Measurements from ENCODE around the gene VWC2L.

Gene VWC2L

DNA sequence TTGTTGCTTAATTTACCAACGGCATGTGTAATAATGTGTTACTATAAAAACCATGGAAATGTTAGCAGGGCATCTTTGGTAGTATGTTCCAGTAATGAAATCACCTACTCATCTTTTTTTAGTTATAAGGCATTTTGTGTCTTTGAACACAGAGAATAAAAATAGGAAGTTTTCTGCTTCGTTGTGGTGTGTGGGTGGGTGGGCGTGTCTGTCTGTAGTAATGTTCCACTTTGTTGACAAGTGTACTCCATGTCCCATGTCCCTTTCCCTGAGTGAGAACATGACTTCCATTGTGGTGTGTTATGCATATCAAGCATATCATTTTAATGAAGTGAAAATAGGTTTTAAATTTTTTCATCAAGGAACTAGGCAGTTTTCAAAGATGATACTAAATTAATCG, 149.3 kb downstream of the VWC2L start:
- TF ChIP-seq FOXP2 (optimal IDR thresholded peaks at IDR 0.05; ENCODE audit: borderline replicate concordance, extremely low read depth, extremely low read length, insufficient read depth) (no peak), POLR2AphosphoS5 (IDR thresholded peaks at IDR 0.05; ENCODE audit: low read depth, low read length) (no peak), TAF1 (IDR thresholded peaks at IDR 0.05; ENCODE audit: borderline replicate concordance, insufficient read depth, low read length) (no peak), SIN3A (IDR thresholded peaks at IDR 0.05; ENCODE audit: borderline replicate concordance, insufficient read depth, low read length) (no peak)
- TF ChIP-seq, protein P1, sequence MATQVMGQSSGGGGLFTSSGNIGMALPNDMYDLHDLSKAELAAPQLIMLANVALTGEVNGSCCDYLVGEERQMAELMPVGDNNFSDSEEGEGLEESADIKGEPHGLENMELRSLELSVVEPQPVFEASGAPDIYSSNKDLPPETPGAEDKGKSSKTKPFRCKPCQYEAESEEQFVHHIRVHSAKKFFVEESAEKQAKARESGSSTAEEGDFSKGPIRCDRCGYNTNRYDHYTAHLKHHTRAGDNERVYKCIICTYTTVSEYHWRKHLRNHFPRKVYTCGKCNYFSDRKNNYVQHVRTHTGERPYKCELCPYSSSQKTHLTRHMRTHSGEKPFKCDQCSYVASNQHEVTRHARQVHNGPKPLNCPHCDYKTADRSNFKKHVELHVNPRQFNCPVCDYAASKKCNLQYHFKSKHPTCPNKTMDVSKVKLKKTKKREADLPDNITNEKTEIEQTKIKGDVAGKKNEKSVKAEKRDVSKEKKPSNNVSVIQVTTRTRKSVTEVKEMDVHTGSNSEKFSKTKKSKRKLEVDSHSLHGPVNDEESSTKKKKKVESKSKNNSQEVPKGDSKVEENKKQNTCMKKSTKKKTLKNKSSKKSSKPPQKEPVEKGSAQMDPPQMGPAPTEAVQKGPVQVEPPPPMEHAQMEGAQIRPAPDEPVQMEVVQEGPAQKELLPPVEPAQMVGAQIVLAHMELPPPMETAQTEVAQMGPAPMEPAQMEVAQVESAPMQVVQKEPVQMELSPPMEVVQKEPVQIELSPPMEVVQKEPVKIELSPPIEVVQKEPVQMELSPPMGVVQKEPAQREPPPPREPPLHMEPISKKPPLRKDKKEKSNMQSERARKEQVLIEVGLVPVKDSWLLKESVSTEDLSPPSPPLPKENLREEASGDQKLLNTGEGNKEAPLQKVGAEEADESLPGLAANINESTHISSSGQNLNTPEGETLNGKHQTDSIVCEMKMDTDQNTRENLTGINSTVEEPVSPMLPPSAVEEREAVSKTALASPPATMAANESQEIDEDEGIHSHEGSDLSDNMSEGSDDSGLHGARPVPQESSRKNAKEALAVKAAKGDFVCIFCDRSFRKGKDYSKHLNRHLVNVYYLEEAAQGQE (IDR thresholded peaks at IDR 0.05; ENCODE audit: insufficient read depth in 1 of 2, low read depth in 2 of 2, low read length in 2 of 2), result no peak

- no peak for TF ChIP-seq TAF1 (IDR thresholded peaks at IDR 0.05; ENCODE audit: borderline replicate concordance, insufficient read depth, low read length)
- TF ChIP-seq, protein P1 (IDR thresholded peaks at IDR 0.05; ENCODE audit: insufficient read depth in 1 of 2, low read depth in 2 of 2, low read length in 2 of 2), result no peak
- no peak for TF ChIP-seq FOXP2 (optimal IDR thresholded peaks at IDR 0.05; ENCODE audit: borderline replicate concordance, extremely low read depth, extremely low read length, insufficient read depth)
- TF ChIP-seq POLR2AphosphoS5 (IDR thresholded peaks at IDR 0.05; ENCODE audit: low read depth, low read length), result no peak
- no peak for TF ChIP-seq SIN3A (IDR thresholded peaks at IDR 0.05; ENCODE audit: borderline replicate concordance, insufficient read depth, low read length)
Observed at GRCh38 chr2:214560618-214561190, 149.8 kb downstream of the VWC2L start.

GRCh38 chr2:214565246-214565645, 154.4 kb downstream of the VWC2L start:
- TF ChIP-seq POLR2AphosphoS5 (IDR thresholded peaks at IDR 0.05; ENCODE audit: low read depth, low read length) (no peak), TAF1 (IDR thresholded peaks at IDR 0.05; ENCODE audit: borderline replicate concordance, insufficient read depth, low read length) (no peak)

GRCh38 chr2:214566457-214566856, 155.6 kb downstream of the VWC2L start:
- TF ChIP-seq, protein P1 (IDR thresholded peaks at IDR 0.05; ENCODE audit: insufficient read depth in 1 of 2, low read depth in 2 of 2, low read length in 2 of 2), result no peak

- TF ChIP-seq POLR2AphosphoS5 (IDR thresholded peaks at IDR 0.05; ENCODE audit: low read depth, low read length) (no peak), SIN3A (IDR thresholded peaks at IDR 0.05; ENCODE audit: borderline replicate concordance, insufficient read depth, low read length) (no peak), FOXP2 (optimal IDR thresholded peaks at IDR 0.05; ENCODE audit: borderline replicate concordance, extremely low read depth, extremely low read length, insufficient read depth) (no peak), TAF1 (IDR thresholded peaks at IDR 0.05; ENCODE audit: borderline replicate concordance, insufficient read depth, low read length) (no peak)
- TF ChIP-seq, protein P1 (IDR thresholded peaks at IDR 0.05; ENCODE audit: insufficient read depth in 1 of 2, low read depth in 2 of 2, low read length in 2 of 2), result no peak
Observed at GRCh38 chr2:214569419-214570035, 158.7 kb downstream of the VWC2L start.
